IMR-90 (cell line): ENCODE measurements around the gene STX4. TPM values are rescaled to one million over a fixed set of nuclear protein-coding genes. Genes with fewer than 3 reads are reported as not detected.
A peak's percentile ranks its signal among the peaks of the same experiment; 100 is the strongest.

Experiments
- ATAC-seq: fragments of 200-7000 bp; cut with Tn5 transposase; 2 replicates; pipeline ENCODE4 v1.9.1; 2020; ENCODE audit warnings: low read depth, mild to moderate bottlenecking, moderate library complexity
- BruUV-seq: library from RNA; stranded (reverse); fragments of 400-500 nt; replicated peaks from 2 replicates; lab custom pipeline; 2021; lab: Mats Ljungman, UMichigan
- CTCF ChIA-PET: fragments of 300-600 bp; formaldehyde crosslinking; extraction: SDS; loops from one replicate; lab custom pipeline; 2021; ENCODE audit warnings: antibody characterized with exemption; lab: Yijun Ruan, JAX
- POLR2A ChIA-PET: fragments of 300-600 bp; sonication (Branson Sonifier 250); formaldehyde crosslinking; loops from one replicate; lab custom pipeline; 2022; ENCODE audit warnings: antibody characterized with exemption; ENCODE audit not compliant: unreplicated experiment; lab: Charles Lee
- DNase-seq: peaks from one replicate; pipeline ENCODE4 v3.0.0; 2013
- H2AFZ ChIP-seq: replicated peaks from 2 replicates; pipeline ENCODE3; 2013; ENCODE audit warnings: low read length, mild to moderate bottlenecking; ENCODE audit not compliant: poor library complexity
- H2AK5ac ChIP-seq: 2 replicates; pipeline ENCODE4 v1.6.1; 2013; ENCODE audit warnings: low read depth, low read length, inconsistent platforms
- H2AK9ac ChIP-seq: replicated peaks from 2 replicates; pipeline ENCODE3; 2013; ENCODE audit warnings: mild to moderate bottlenecking, low read depth, low read length, moderate library complexity; ENCODE audit not compliant: poor library complexity
- H2BK120ac ChIP-seq: 2 replicates; pipeline ENCODE4 v1.6.1; 2013; ENCODE audit warnings: low read depth, low read length, inconsistent platforms
- H2BK15ac ChIP-seq: 3 replicates; pipeline ENCODE4 v1.6.1; 2013; ENCODE audit warnings: low read depth, low read length, inconsistent platforms
- H2BK20ac ChIP-seq: 2 replicates; pipeline ENCODE4 v1.6.1; 2013; ENCODE audit warnings: low read depth, mild to moderate bottlenecking, inconsistent platforms, low read length, moderate library complexity
- H2BK5ac ChIP-seq: 2 replicates; pipeline ENCODE4 v1.6.1; 2013; ENCODE audit warnings: mild to moderate bottlenecking, low read depth, low read length, inconsistent platforms; ENCODE audit not compliant: poor library complexity, severe bottlenecking
- H3K14ac ChIP-seq: replicated peaks from 2 replicates; pipeline ENCODE4 v1.6.1; 2013; ENCODE audit warnings: low read depth, low read length, inconsistent platforms
- H3K18ac ChIP-seq: 2 replicates; pipeline ENCODE4 v1.6.1; 2013; ENCODE audit warnings: low read depth, low read length, control low read depth
- H3K23ac ChIP-seq: 2 replicates; pipeline ENCODE4 v1.6.1; 2013; ENCODE audit warnings: low read depth, low read length, inconsistent platforms
- H3K27ac ChIP-seq: 2 replicates; pipeline ENCODE4 v1.5.1; 2013; ENCODE audit warnings: mild to moderate bottlenecking, control low read depth, low read length; ENCODE audit not compliant: insufficient read depth
- H3K27me3 ChIP-seq: 2 replicates; pipeline ENCODE4 v1.6.1; 2013; ENCODE audit warnings: low read length; ENCODE audit not compliant: control insufficient read depth, insufficient read depth
- H3K36me3 ChIP-seq: 2 replicates; pipeline ENCODE4 v1.6.1; 2013; ENCODE audit warnings: low read length, mixed read lengths; ENCODE audit not compliant: control insufficient read depth, insufficient read depth
- H3K4ac ChIP-seq: 2 replicates; pipeline ENCODE4 v1.6.1; 2013; ENCODE audit warnings: low read depth, low read length, inconsistent platforms
- H3K4me1 ChIP-seq: 2 replicates; pipeline ENCODE4 v1.6.1; 2013; ENCODE audit warnings: low read length, mixed read lengths; ENCODE audit not compliant: control insufficient read depth, insufficient read depth
- H3K4me2 ChIP-seq: 2 replicates; pipeline ENCODE4 v1.6.1; 2013; ENCODE audit warnings: low read depth, mild to moderate bottlenecking, control low read depth, low read length, moderate library complexity
- H3K4me3 ChIP-seq: 2 replicates; pipeline ENCODE4 v1.5.1; 2013; ENCODE audit warnings: low read depth, mild to moderate bottlenecking, control low read depth, low read length, moderate library complexity; ENCODE audit not compliant: insufficient read depth
- H3K56ac ChIP-seq: 2 replicates; pipeline ENCODE4 v1.6.1; 2013; ENCODE audit warnings: low read length, inconsistent platforms; ENCODE audit not compliant: insufficient read depth; ENCODE audit errors: extremely low read depth
- H3K79me1 ChIP-seq, 2 experiments: 2 replicates each; pipeline ENCODE4 v1.6.1; 2013; ENCODE audit warnings: low read length in 2 of 2, inconsistent platforms in 1 of 2, low read depth in 1 of 2
- H3K9ac ChIP-seq: 2 replicates; pipeline ENCODE4 v1.6.1; 2013; ENCODE audit warnings: low read depth, low read length, control low read depth
- H3K9me1 ChIP-seq: 2 replicates; pipeline ENCODE4 v1.6.1; 2013; ENCODE audit warnings: low read length, inconsistent platforms; ENCODE audit not compliant: insufficient read depth
- H3K9me3 ChIP-seq: 2 replicates; pipeline ENCODE4 v1.6.1; 2013; ENCODE audit warnings: low read length; ENCODE audit not compliant: control insufficient read depth, insufficient read depth
- H4K20me1 ChIP-seq: 2 replicates; pipeline ENCODE4 v1.6.1; 2013; ENCODE audit warnings: low read length, inconsistent platforms; ENCODE audit not compliant: insufficient read depth
- H4K5ac ChIP-seq: 2 replicates; pipeline ENCODE4 v1.6.1; 2013; ENCODE audit warnings: mild to moderate bottlenecking, low read depth, low read length, control low read depth
- H4K8ac ChIP-seq, 2 experiments: 2 replicates each; pipeline ENCODE4 v1.6.1; 2013; ENCODE audit warnings: low read depth in 2 of 2, low read length in 2 of 2, control low read depth in 1 of 2, inconsistent platforms in 1 of 2
- H4K91ac ChIP-seq: 2 replicates; pipeline ENCODE4 v1.6.1; 2013; ENCODE audit warnings: low read depth, low read length, inconsistent platforms; ENCODE audit not compliant: insufficient read depth
- CHD1 ChIP-seq: IDR thresholded peaks from 2 replicates; pipeline ENCODE4 v1.6.1; 2012; ENCODE audit warnings: low read depth, low read length, improper control_type of control experiment
- CTCF ChIP-seq: conservative IDR thresholded peaks from 2 replicates; pipeline ENCODE4 v1.5.1; 2012; ENCODE audit warnings: mild to moderate bottlenecking, low read depth, low read length, improper control_type of control experiment
- ELK1 ChIP-seq: fragments of 150-350 bp; IDR thresholded peaks from 2 replicates; pipeline ENCODE4 v1.6.1; 2016; ENCODE audit warnings: low read depth, mild to moderate bottlenecking, low read length, moderate library complexity, borderline replicate concordance
- FOS ChIP-seq: fragments of 150-350 bp; IDR thresholded peaks from 2 replicates; pipeline ENCODE4 v1.6.1; 2016; ENCODE audit warnings: low read depth, low read length
- MAFK ChIP-seq: IDR thresholded peaks from 2 replicates; pipeline ENCODE4 v1.6.1; 2012; ENCODE audit warnings: low read depth, low read length, improper control_type of control experiment
- MAZ ChIP-seq: IDR thresholded peaks from 2 replicates; pipeline ENCODE4 v1.6.1; 2012; ENCODE audit warnings: low read depth, mild to moderate bottlenecking, low read length, improper control_type of control experiment, moderate library complexity, borderline replicate concordance
- MXI1 ChIP-seq: IDR thresholded peaks from 2 replicates; pipeline ENCODE4 v1.6.1; 2012; ENCODE audit warnings: low read depth, mild to moderate bottlenecking, low read length, moderate library complexity, borderline replicate concordance
- POLR2A ChIP-seq: IDR thresholded peaks from 2 replicates; pipeline ENCODE4 v1.6.1; 2012; ENCODE audit warnings: mild to moderate bottlenecking, low read depth, low read length
- RAD21 ChIP-seq: IDR thresholded peaks from 2 replicates; pipeline ENCODE4 v1.6.1; 2012; ENCODE audit warnings: low read length, improper control_type of control experiment
- RCOR1 ChIP-seq: IDR thresholded peaks from 2 replicates; pipeline ENCODE4 v1.6.1; 2012; ENCODE audit warnings: mild to moderate bottlenecking, low read length, improper control_type of control experiment; ENCODE audit not compliant: insufficient replicate concordance
- USF2 ChIP-seq: fragments of 150-350 bp; IDR thresholded peaks from 2 replicates; pipeline ENCODE4 v1.6.1; 2017; ENCODE audit warnings: mild to moderate bottlenecking, antibody characterized with exemption, low read length, low read depth
- WGBS, 2 experiments: methylation state at CpG; one replicate each; pipeline versions ENCODE4 v1.1.5 to v1.1.7; 2013; ENCODE audit warnings: missing lambda C conversion rate in 2 of 2; ENCODE audit not compliant: insufficient read length in 1 of 2; ENCODE audit errors: extremely low coverage in 2 of 2; 5-methylcytosine and 5-hydroxymethylcytosine counted together
- dilution Hi-C: fragments of 300-500 bp; cut with HindIII; formaldehyde crosslinking; loops from one replicate; pipeline ENCODE4 v1.14.3; 2018; ENCODE audit warnings: low sequenced_read_pairs; ENCODE audit not compliant: unreplicated experiment
- in situ Hi-C: fragments of 300-500 bp; cut with MboI; formaldehyde crosslinking; loops from 3 replicates; pipeline ENCODE4 v1.14.3; 2019; ENCODE audit warnings: low sequenced_read_pairs, inconsistent platforms, mixed read lengths
- intact Hi-C: fragments of 100-400 bp; cut with micrococcal nuclease; formaldehyde crosslinking; loops from 2 replicates; pipeline ENCODE4 v1.10.0; 2022
- polyA plus RNA-seq, 3 experiments: library from polyadenylated mRNA; depleted of rRNA; stranded (reverse); fragments of >200 nt; gene quantifications; 2 replicates each; pipeline ENCODE4 v1.2.3, GENCODE V29; 2012; ENCODE audit warnings: low replicate concordance in 1 of 3
- total RNA-seq: library from RNA; depleted of rRNA; stranded (reverse); fragments of >200 nt; gene quantifications from 2 replicates; pipeline ENCODE4 v1.2.3, GENCODE V29; 2012

Gene STX4
- total and polyA plus RNA-seq, 2 of the 4 experiments (the other 2 are of a cell fraction) = 23.5 to 67.9 TPM

DNA sequence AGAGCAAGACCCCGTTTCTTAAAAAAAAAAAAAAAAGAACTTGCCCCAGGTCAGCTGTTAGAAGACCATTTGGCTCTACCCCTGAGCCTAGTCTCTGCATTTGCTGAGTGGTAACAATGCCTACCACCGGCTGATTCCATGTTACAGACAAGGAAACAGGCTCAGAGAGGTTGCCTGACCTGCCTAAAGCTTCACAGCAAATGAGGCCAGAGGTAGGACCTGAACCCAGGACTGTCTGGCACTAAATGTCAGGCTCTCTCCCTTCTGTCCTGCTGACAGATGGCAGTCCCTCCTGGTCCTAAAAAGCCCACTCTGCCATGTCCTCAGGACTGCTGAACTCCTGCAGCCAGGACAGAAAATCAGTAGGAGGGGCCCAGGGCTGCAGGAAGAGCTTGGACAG is 28.7 kb upstream of the STX4 start:
- intact Hi-C loops = no loop called here
- H2AFZ ChIP-seq = no peak overlapping the region
- H2AK9ac ChIP-seq = no peak overlapping the region
- ChIA-PET CTCF (no interaction called here), POLR2A (interaction anchor here (0.5 kb wide), 1 partner anchor 176 kb away, joined by 4 read pairs; no protein-coding TSS in a partner anchor)
- H2BK20ac ChIP-seq = no peak overlapping the region
- H3K23ac ChIP-seq = peak overlapping the region; percentile 51; the same call in 1 of the 2 replicates
- H2BK5ac ChIP-seq = no peak overlapping the region
- peaks cover 2 to 33% of the 10 kb centered on the region in 2 experiments; a peak in 3 of 4 replicates for H3K79me1 ChIP-seq
- H4K20me1 ChIP-seq = no peaks in the 10 kb centered on the region
- H3K14ac ChIP-seq = no peak overlapping the region
- no peaks in the 10 kb centered on the region for H3K9me3 ChIP-seq
- no TSS peak for BruUV-seq
- no peak overlapping the region for H2BK120ac ChIP-seq
- H4K91ac ChIP-seq = no peak overlapping the region
- no peak for TF ChIP-seq POLR2A
- no peak for TF ChIP-seq ELK1
- TF ChIP-seq MAZ = no peak
- TF ChIP-seq RAD21 = no peak
- no peak for TF ChIP-seq RCOR1
- no peak for TF ChIP-seq CTCF
- no peak for TF ChIP-seq MAFK
- no peak for TF ChIP-seq FOS
- no peak for TF ChIP-seq MXI1
- no peak for TF ChIP-seq CHD1
- TF ChIP-seq USF2 = no peak
- peaks cover 25% of the 10 kb centered on the region for H3K4me1 ChIP-seq
- dilution Hi-C loops = no loop called here
- H3K4me3 ChIP-seq = no peak overlapping the region
- no peaks in the 10 kb centered on the region for H3K27me3 ChIP-seq
- no peak overlapping the region for H3K18ac ChIP-seq
- 0 out of 2 replicates have a peak overlapping the region, but pooled peaks have one; percentile 36 for H2AK5ac ChIP-seq
- H4K8ac ChIP-seq = no peak overlapping the region
- H3K4ac ChIP-seq = 0 out of 2 replicates have a peak overlapping the region, but pooled peaks have one; percentile 21
- DNase-seq (no peak), ATAC-seq (no peak)
- no peak overlapping the region for H3K9ac ChIP-seq
- H3K27ac ChIP-seq = no peak overlapping the region
- WGBS, 2 experiments = 70% methylated on average over 1 of the region's 2 CpGs; no CpG with 5 or more reads in 1 of the 2 experiments
- in situ Hi-C loops = no loop called here
- H3K9me1 ChIP-seq = 0 out of 2 replicates have a peak, but pooled peaks cover 5% of the 10 kb centered on the region
- no peak overlapping the region for H3K56ac ChIP-seq
- no peak overlapping the region for H2BK15ac ChIP-seq
- no peaks in the 10 kb centered on the region for H3K36me3 ChIP-seq
- H4K5ac ChIP-seq = no peak overlapping the region
- H3K4me2 ChIP-seq = no peak overlapping the region
